ENCODE data around the gene LPCAT3. TPM values are rescaled to one million over a fixed set of nuclear protein-coding genes. Genes with fewer than 3 reads are reported as not detected.

LPCAT3 gene
- total RNA-seq, 4 donors from 2014 or later: 18.2 to 230 (median 179) TPM

GRCh38 chr12:6966351-6966750 lies 51.9 kb downstream of the LPCAT3 start:
- peak in 1 of 3 donors; percentile 33 for DNase-seq
- Histone ChIP-seq H3K4me1 (peaks cover 1 to 58% (median 25%) of the 10 kb centered on the region in 4 donors), H3K27ac (peak overlapping the region in 3 of 4 donors; percentile 61 to 100 (median 97)), H3K9me3 (no peaks in the 10 kb centered on the region), H3K36me3 (peaks cover 0 to 40% (median 0%) of the 10 kb centered on the region in 3 donors), H3K4me3 (no peak overlapping the region), H3K27me3 (no peaks in the 10 kb centered on the region)
- no peak for TF ChIP-seq CTCF (IDR thresholded peaks at IDR 0.05)
- TF ChIP-seq POLR2A (IDR thresholded peaks at IDR 0.05): no peak

DNA sequence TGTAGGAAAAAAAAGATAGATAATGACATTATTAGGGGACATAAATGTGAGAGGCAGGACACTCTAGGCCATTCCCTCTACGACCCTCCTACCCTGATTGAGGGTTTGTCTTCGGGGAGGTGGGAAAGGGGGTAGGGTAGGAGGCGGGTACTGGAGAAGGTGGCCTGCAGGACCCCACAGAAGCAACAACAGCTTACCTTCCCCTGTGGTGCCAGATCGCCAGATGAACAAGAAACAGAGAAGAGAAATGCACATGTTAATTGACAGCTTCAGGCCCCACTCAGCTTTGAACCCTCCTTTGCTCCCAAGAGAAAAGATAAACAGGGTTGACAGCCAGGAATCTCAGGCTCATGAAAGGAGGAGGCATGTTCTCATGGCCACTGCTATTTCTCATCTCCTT lies 52.6 kb downstream of the LPCAT3 start:
- Histone ChIP-seq H3K27me3 (no peaks in the 10 kb centered on the region), H3K4me1 (peaks cover 6 to 64% (median 29%) of the 10 kb centered on the region in 4 donors), H3K27ac (peak overlapping the region; percentile 61 to 100 (median 82)), H3K4me3 (no peak overlapping the region), H3K36me3 (peaks cover 0 to 40% (median 0%) of the 10 kb centered on the region in 3 donors), H3K9me3 (no peaks in the 10 kb centered on the region)
- peak in 1 of 3 donors; percentile 34 for DNase-seq
- TF ChIP-seq POLR2A (IDR thresholded peaks at IDR 0.05) (peak in 1 of 2 donors; percentile 3), CTCF (IDR thresholded peaks at IDR 0.05) (no peak)

DNA sequence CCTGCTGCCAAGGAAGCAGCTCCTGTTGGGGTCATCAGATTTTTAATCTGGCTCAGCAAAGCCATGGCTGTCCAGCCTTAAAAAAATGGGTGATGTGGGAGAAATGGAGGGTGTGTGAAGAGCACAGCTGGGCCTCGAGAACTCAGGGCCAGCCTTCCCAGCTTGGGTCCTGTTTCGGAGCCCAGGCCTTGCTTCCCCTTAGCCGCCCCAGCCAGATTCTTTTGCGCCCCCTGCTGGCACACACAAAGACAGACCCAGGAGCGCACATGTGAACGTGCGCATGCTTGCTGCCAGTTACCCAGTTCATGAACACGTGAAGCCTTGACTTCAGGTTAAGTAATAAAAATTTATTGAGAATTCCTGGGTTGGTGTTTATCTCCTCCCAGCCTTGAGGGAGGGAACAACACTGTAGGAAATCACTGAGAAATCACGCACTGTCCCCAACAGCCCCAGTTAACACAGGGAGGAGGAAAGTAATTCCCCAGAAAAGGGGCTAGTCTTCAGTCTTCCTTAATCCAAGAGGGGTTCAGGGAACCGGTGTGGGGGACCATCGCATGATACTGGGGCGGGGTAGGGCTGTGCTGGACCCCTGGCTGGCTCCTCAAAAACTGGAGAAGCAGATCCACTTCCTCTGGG lies 53.1 kb downstream of the LPCAT3 start:
- Histone ChIP-seq H3K27ac (peak overlapping the region; percentile 67 to 100 (median 95)), H3K9me3 (no peaks in the 10 kb centered on the region), H3K4me3 (peak overlapping the region in 2 of 4 donors; percentile 62 to 83), H3K4me1 (peaks cover 9 to 69% (median 35%) of the 10 kb centered on the region in 4 donors), H3K27me3 (no peaks in the 10 kb centered on the region), H3K36me3 (peaks cover 0 to 40% (median 0%) of the 10 kb centered on the region in 3 donors)
- DNase-seq: peak; percentile 82 to 95 (median 92)
- TF ChIP-seq CTCF (IDR thresholded peaks at IDR 0.05): peak; percentile 92 to 98 (median 96)
- peak; percentile 41 to 76 for TF ChIP-seq POLR2A (IDR thresholded peaks at IDR 0.05)

GRCh38 chr12:6964605-6965025 lies 53.7 kb downstream of the LPCAT3 start:
- no peaks in the 10 kb centered on the region for H3K9me3 ChIP-seq
- no peaks in the 10 kb centered on the region for H3K27me3 ChIP-seq
- peak overlapping the region in 2 of 4 donors; percentile 62 to 83 for H3K4me3 ChIP-seq
- peaks cover 0 to 40% (median 0%) of the 10 kb centered on the region in 3 donors for H3K36me3 ChIP-seq
- H3K4me1 ChIP-seq: peaks cover 9 to 70% (median 37%) of the 10 kb centered on the region in 4 donors
- no peak for TF ChIP-seq POLR2A (IDR thresholded peaks at IDR 0.05)
- TF ChIP-seq CTCF (IDR thresholded peaks at IDR 0.05): no peak
- DNase-seq: no peak
- H3K27ac ChIP-seq: peak overlapping the region; percentile 67 to 100 (median 95)

DNA sequence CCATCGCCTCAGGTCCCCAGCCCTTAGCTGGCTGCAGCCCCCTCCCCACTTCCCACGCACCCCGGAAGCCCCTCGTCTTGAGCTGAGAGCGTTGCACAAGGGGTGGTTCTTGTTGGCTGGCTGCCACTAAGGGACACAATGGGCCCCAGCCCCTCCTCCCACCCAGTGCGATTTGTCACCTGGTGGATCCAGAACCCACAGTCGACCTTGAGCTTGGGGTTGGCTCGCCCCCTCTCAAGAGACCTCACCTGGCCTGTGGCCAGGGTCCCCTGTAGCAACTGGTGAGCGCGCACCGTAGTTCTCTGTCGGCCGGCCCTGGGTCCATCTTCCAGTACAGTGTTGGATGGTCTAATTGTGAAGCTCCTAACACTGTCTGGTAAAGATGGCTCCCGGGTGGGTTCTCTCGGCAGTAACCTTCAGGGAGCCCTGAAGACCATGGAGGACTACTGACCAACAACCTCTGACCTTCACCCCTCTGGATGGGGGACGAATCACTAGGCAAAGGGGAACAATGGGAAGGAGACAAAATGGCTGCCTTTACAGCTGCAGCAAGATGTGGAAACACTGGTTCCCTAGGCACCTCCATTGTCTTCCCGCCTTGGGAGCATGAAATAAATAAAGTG lies 54.4 kb downstream of the LPCAT3 start:
- Histone ChIP-seq H3K9me3 (no peaks in the 10 kb centered on the region), H3K4me1 (peaks cover 9 to 65% (median 35%) of the 10 kb centered on the region in 4 donors), H3K4me3 (peak overlapping the region in 3 of 4 donors; percentile 49 to 83 (median 62)), H3K27ac (peak overlapping the region; percentile 67 to 100 (median 95)), H3K36me3 (peaks cover 0 to 40% (median 0%) of the 10 kb centered on the region in 3 donors), H3K27me3 (no peaks in the 10 kb centered on the region)
- DNase-seq: peak in 1 of 3 donors; percentile 65
- TF ChIP-seq POLR2A (IDR thresholded peaks at IDR 0.05) (no peak), CTCF (IDR thresholded peaks at IDR 0.05) (no peak)
